Mucosa of descending colon (tissue), 3 donors: ENCODE data around the gene CERS5. TPM values are rescaled to one million over a fixed set of nuclear protein-coding genes. Genes with fewer than 3 reads are reported as not detected.
A peak's percentile ranks its signal among the peaks of the same experiment; 100 is the strongest.

Experiments used
- ATAC-seq: fragments of 200-7000 bp; cut with Tn5 transposase; one replicate; pipeline ENCODE4 v1.9.1; 2020; ENCODE audit warnings: mild to moderate bottlenecking, moderate library complexity
- DNase-seq, 3 donors: peaks; one replicate each; pipeline ENCODE4 v3.0.0-alpha.2; 2020
- H3K36me3 ChIP-seq: fragments of 200-600 bp; one replicate; pipeline ENCODE4 v1.8.0; 2021; ENCODE audit warnings: low read depth, mild to moderate bottlenecking
- H3K4me1 ChIP-seq: fragments of 200-600 bp; one replicate; pipeline ENCODE4 v1.8.0; 2021; ENCODE audit warnings: low read depth, mild to moderate bottlenecking
- H3K4me3 ChIP-seq: fragments of 200-600 bp; one replicate; pipeline ENCODE4 v1.8.0; 2021; ENCODE audit warnings: mild to moderate bottlenecking
- H3K9me3 ChIP-seq: fragments of 200-600 bp; one replicate; pipeline ENCODE4 v1.8.0; 2021; ENCODE audit warnings: mild to moderate bottlenecking
- CTCF ChIP-seq: fragments of 200-600 bp; IDR thresholded peaks from one replicate; pipeline ENCODE4 v1.8.0; 2022; ENCODE audit warnings: antibody characterized with exemption, mild to moderate bottlenecking
- intact Hi-C, 2 donors: fragments of 100-400 bp; cut with DNase I in 1 of 2; cut with micrococcal nuclease in 1 of 2; formaldehyde crosslinking; loops; one replicate each; pipeline versions ENCODE4 v1.11.0 to v1.11.1; 2022; cut with DNase I, micrococcal nuclease
- total RNA-seq, 3 donors: library from RNA; stranded (reverse); fragmentation: NEBNext Ultra II Directional in 2 of 3; extraction: Animal tissue kit (Norgen Biotek cat#: 25700) in 2 of 3; gene quantifications; one replicate each; pipeline versions ENCODE4 v1.2.1 to v1.2.4, GENCODE V29; 2021 to 2023
- donor health status: DM: no; HTN: no; CAD: no; lungs with moderate emphysema.
- donor health status: DM: no; HTN: no; CAD: no.
- donor health status: DM: no; HTN: yes; CAD: no.

The CERS5 gene
- total RNA-seq, 3 donors from 2014 or later: 21.0 to 26.2 (median 23.0) TPM

- H3K4me1 ChIP-seq: peaks cover 23% of the 10 kb centered on the region
- no peak for TF ChIP-seq CTCF
- peaks cover 4% of the 10 kb centered on the region for H3K36me3 ChIP-seq
- no peak for DNase-seq
- intact Hi-C loops: no loop called here
- H3K9me3 ChIP-seq: no peaks in the 10 kb centered on the region
- ATAC-seq: no peak
- no peak overlapping the region for H3K4me3 ChIP-seq
Measured at GRCh38 chr12:50192908-50193307, 25.7 kb upstream of the CERS5 start.

GRCh38 chr12:50192236-50192635, 25.1 kb upstream of the CERS5 start:
- no peak overlapping the region for H3K4me3 ChIP-seq
- TF ChIP-seq CTCF: no peak
- intact Hi-C loops: no loop called here
- ATAC-seq (peak; percentile 77), DNase-seq (no peak)
- peaks cover 23% of the 10 kb centered on the region for H3K4me1 ChIP-seq
- H3K9me3 ChIP-seq: no peaks in the 10 kb centered on the region
- peaks cover 4% of the 10 kb centered on the region for H3K36me3 ChIP-seq

GRCh38 chr12:50190859-50191258, 23.7 kb upstream of the CERS5 start:
- H3K4me3 ChIP-seq: no peak overlapping the region
- ATAC-seq: no peak
- DNase-seq: no peak
- H3K4me1 ChIP-seq: peaks cover 25% of the 10 kb centered on the region
- intact Hi-C loops: no loop called here
- no peak for TF ChIP-seq CTCF
- peaks cover 4% of the 10 kb centered on the region for H3K36me3 ChIP-seq
- no peaks in the 10 kb centered on the region for H3K9me3 ChIP-seq

- peak in 1 of 3 donors; percentile 68 for DNase-seq
- peak; percentile 63 for ATAC-seq
- Histone ChIP-seq H3K4me1 (peaks cover 39% of the 10 kb centered on the region), H3K9me3 (no peaks in the 10 kb centered on the region), H3K36me3 (no peaks in the 10 kb centered on the region), H3K4me3 (no peak overlapping the region)
- intact Hi-C loops: no loop called here
- no peak for TF ChIP-seq CTCF
Measured at GRCh38 chr12:50188875-50189575, 21.9 kb upstream of the CERS5 start.

- Histone ChIP-seq H3K4me1 (peaks cover 39% of the 10 kb centered on the region), H3K36me3 (no peaks in the 10 kb centered on the region), H3K4me3 (no peak overlapping the region), H3K9me3 (no peaks in the 10 kb centered on the region)
- DNase-seq (no peak), ATAC-seq (peak; percentile 45)
- TF ChIP-seq CTCF: no peak
- intact Hi-C loops: no loop called here
Measured at GRCh38 chr12:50188241-50188781, 21.1 kb upstream of the CERS5 start.
